Tibial artery (tissue), 4 donors: ENCODE results near the gene GGCT.

Source experiments
- DNase-seq, 2 donors: peaks; one replicate each; pipeline ENCODE4 v3.0.0-alpha.2; 2019
- H3K27ac ChIP-seq, 2 donors: fragments of 200-600 bp; sonication (generic) in 1 of 2; 1 replicate in 1 of 2; 2 replicates in 1 of 2; pipeline ENCODE4 v1.5.1; 2018 to 2019; ENCODE audit warnings: mild to moderate bottlenecking in 1 of 2
- H3K27me3 ChIP-seq, 2 donors: fragments of 200-600 bp; sonication (generic) in 1 of 2; one replicate each; pipeline versions ENCODE4 v1.5.1 to v1.6.0; 2016 to 2019
- H3K36me3 ChIP-seq, 3 donors: fragments of 200-600 bp; sonication (generic) in 2 of 3; one replicate each; pipeline ENCODE4 v1.5.1; 2016 to 2019; ENCODE audit warnings: mild to moderate bottlenecking in 2 of 3
- H3K4me1 ChIP-seq, 4 donors: fragments of 200-600 bp; sonication (generic) in 2 of 4; 1 replicate in 3 of 4; 2 replicates in 1 of 4; pipeline ENCODE4 v1.5.1; 2016 to 2019
- H3K4me3 ChIP-seq, 2 donors: fragments of 200-600 bp; sonication (generic) in 1 of 2; 1 replicate in 1 of 2; 2 replicates in 1 of 2; pipeline ENCODE4 v1.5.1; 2018 to 2019; ENCODE audit warnings: mild to moderate bottlenecking in 2 of 2
- H3K9me3 ChIP-seq, 3 donors: fragments of 200-600 bp; sonication (generic) in 1 of 3; one replicate each; pipeline ENCODE4 v1.5.1; 2016 to 2019
- intact Hi-C: fragments of 100-400 bp; cut with DNase I; formaldehyde crosslinking; loops from one replicate; pipeline ENCODE4 v1.15.0; 2023; ENCODE audit warnings: low total_unique reads
- TF ChIP-seq, protein P1 (sequence below), 2 experiments: fragments of 200-600 bp in 1 of 2; fragments of 450-650 bp in 1 of 2; IDR thresholded peaks; one replicate each; pipeline ENCODE4 v1.5.1; 2017 to 2019; ENCODE audit warnings: antibody characterized with exemption in 2 of 2, mild to moderate bottlenecking in 1 of 2, moderate library complexity in 1 of 2

Gene GGCT

DNA sequence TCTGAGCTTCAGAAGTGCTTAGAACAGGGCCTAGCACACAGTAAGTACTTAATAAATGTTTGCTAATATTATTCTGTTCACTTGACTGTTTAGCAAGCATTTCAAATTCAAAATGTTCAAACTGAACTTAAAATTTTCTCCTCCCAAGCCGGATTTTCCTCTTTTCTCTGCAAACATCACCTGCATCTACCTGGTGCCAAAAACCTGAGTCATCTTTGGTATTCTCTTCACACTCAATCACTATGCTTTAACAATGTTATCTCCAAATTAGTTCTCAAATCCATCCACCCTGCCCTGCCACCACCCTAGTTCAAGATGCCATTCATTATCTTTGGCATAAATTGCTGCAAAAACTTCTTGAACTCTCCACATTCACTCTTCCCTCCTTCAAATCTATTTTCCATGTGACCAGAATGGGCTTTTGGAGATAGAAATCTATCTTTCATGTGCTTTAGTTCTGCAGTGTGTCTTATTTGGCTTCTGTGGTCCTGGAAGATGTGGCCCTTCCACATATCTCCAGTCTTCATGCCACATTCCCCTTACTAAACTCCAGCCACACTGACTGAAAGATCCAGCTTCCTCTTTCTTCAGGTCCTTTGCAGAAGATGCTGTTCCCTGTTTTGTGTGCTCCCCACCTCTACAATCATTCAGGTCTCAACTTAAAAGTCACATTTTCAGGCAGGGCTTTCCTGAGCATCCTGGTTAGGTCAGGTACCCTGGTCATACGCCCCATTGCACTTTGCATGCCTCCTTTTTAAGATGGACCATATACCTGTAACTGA lies 2.0 kb downstream of the GGCT start:
- intact Hi-C loops: loop anchor here (10.0 kb wide), 2 partner anchors 78 to 338 kb away; no protein-coding TSS in a partner anchor
- DNase-seq: no peak
- H3K27ac ChIP-seq: no peak overlapping the region
- H3K27me3 ChIP-seq: no peaks in the 10 kb centered on the region
- no peak overlapping the region for H3K4me3 ChIP-seq
- H3K9me3 ChIP-seq: no peaks in the 10 kb centered on the region
- H3K4me1 ChIP-seq: peaks cover 0 to 25% (median 13%) of the 10 kb centered on the region in 4 donors
- H3K36me3 ChIP-seq: no peaks in the 10 kb centered on the region
- TF ChIP-seq, protein P1, sequence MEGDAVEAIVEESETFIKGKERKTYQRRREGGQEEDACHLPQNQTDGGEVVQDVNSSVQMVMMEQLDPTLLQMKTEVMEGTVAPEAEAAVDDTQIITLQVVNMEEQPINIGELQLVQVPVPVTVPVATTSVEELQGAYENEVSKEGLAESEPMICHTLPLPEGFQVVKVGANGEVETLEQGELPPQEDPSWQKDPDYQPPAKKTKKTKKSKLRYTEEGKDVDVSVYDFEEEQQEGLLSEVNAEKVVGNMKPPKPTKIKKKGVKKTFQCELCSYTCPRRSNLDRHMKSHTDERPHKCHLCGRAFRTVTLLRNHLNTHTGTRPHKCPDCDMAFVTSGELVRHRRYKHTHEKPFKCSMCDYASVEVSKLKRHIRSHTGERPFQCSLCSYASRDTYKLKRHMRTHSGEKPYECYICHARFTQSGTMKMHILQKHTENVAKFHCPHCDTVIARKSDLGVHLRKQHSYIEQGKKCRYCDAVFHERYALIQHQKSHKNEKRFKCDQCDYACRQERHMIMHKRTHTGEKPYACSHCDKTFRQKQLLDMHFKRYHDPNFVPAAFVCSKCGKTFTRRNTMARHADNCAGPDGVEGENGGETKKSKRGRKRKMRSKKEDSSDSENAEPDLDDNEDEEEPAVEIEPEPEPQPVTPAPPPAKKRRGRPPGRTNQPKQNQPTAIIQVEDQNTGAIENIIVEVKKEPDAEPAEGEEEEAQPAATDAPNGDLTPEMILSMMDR (IDR thresholded peaks at IDR 0.05): no peak

DNA sequence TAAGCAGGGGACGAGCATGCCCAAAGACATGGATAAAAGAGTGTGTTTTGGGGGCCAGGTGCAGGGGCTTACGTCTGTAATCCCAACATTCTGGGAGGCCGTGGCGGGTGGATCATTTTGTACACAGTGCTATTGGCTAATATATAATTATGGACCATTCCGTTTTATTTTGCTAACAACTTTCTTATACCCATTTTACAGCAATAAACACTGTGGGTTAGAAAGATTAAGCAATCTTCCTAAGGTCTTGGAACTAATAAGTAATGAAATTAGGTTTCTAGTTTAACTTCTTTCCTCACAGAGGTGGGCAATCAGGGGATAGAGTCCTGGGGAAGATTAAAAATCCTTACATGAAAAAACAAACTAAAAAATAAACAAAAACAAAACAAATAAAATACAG lies 3.4 kb downstream of the GGCT start:
- Histone ChIP-seq H3K9me3 (no peaks in the 10 kb centered on the region), H3K36me3 (peaks cover 0 to 9% (median 8%) of the 10 kb centered on the region in 3 donors), H3K27ac (no peak overlapping the region), H3K27me3 (no peaks in the 10 kb centered on the region), H3K4me3 (no peak overlapping the region), H3K4me1 (peaks cover 0 to 25% (median 13%) of the 10 kb centered on the region in 4 donors)
- DNase-seq: no peak
- intact Hi-C loops: loop anchor here (10.0 kb wide), 2 partner anchors 76 to 336 kb away; no protein-coding TSS in a partner anchor
- TF ChIP-seq, protein P1 (IDR thresholded peaks at IDR 0.05): no peak

DNA sequence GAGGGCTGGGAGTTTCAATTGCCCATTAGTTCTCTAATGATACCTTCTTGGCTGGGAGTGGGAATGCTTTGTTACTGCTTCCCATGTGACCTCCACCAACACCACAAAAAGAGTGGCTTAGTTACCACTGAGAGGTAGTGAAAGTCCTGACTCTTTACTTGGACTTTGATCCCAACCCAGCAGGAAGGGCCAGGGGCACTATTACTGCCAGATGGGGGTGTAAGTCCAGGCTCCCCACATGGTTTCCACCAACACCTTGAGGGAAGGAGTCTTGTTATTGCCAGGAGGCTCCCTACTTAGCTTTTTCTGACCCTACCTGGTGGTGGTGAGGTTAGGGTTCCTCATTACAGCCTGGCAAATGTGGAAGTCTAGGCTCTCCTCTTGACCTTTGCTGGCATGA lies 11.4 kb downstream of the GGCT start:
- Histone ChIP-seq H3K4me3 (no peak overlapping the region), H3K4me1 (no peaks in the 10 kb centered on the region), H3K9me3 (no peaks in the 10 kb centered on the region), H3K27me3 (no peaks in the 10 kb centered on the region), H3K36me3 (peaks cover 0 to 9% (median 8%) of the 10 kb centered on the region in 3 donors), H3K27ac (no peak overlapping the region)
- TF ChIP-seq, protein P1 (IDR thresholded peaks at IDR 0.05): no peak
- intact Hi-C loops: no loop called here
- DNase-seq: no peak

DNA sequence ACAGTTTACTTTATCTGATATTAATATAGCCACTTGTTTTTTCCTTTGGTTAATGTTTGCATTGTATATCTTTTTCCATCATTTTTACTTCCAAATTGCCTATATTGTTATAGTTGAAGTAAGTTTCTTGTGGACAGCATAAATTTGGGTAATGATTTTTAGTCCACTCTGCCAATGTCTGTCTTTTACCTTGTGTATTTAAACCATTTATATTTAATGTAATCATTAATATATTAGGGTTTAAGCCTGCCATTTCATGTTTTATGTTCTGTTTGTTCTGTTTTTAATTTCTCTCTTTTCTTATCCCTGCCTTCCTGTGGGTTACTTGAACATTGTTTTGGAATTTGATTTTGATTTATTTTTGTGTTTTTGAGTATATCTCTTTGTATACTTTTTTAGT lies 13.2 kb downstream of the GGCT start:
- Histone ChIP-seq H3K4me3 (no peak overlapping the region), H3K9me3 (no peaks in the 10 kb centered on the region), H3K27me3 (no peaks in the 10 kb centered on the region), H3K36me3 (peaks cover 0 to 1% (median 0%) of the 10 kb centered on the region in 3 donors), H3K4me1 (no peaks in the 10 kb centered on the region), H3K27ac (no peak overlapping the region)
- DNase-seq: no peak
- intact Hi-C loops: no loop called here
- TF ChIP-seq, protein P1 (IDR thresholded peaks at IDR 0.05): no peak

DNA sequence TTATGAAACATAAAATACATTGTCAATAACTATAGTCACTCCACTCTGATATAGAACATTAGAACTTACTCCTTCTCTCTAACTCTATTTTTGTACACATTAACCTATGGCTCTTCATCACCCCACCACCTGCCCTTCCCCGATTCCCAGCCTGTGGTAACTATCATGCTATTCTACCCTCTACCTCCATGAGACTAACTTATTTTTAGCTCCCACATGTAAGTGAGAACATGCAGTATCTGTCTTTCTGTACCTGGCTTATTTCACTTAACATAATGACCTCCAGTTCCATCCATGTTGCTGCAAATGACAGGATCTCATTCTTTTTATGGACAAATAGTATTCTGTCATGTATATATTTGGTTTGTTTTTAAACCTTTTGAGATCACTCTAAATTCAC lies 17.3 kb downstream of the GGCT start:
- Histone ChIP-seq H3K9me3 (no peaks in the 10 kb centered on the region), H3K27ac (no peak overlapping the region), H3K4me3 (no peak overlapping the region), H3K27me3 (no peaks in the 10 kb centered on the region), H3K4me1 (no peaks in the 10 kb centered on the region), H3K36me3 (no peaks in the 10 kb centered on the region)
- TF ChIP-seq, protein P1 (IDR thresholded peaks at IDR 0.05): no peak
- intact Hi-C loops: no loop called here
- no peak for DNase-seq
